SK-N-MC (cell line): ENCODE data around the gene G6PC1.

Source experiments
- EZH2 ChIP-seq: fragments of 200-600 bp; sonication (generic); IDR thresholded peaks from one replicate; pipeline ENCODE4 v1.6.1; 2017; ENCODE audit warnings: antibody characterized with exemption
- POLR2AphosphoS5 ChIP-seq: IDR thresholded peaks from 2 replicates; pipeline ENCODE4 v1.6.1; 2012; ENCODE audit warnings: mild to moderate bottlenecking, low read depth, low read length, borderline replicate concordance

- no peak for TF ChIP-seq EZH2
- no peak for TF ChIP-seq POLR2AphosphoS5
Observed at GRCh38 chr17:42889809-42890208, 10.8 kb upstream of the G6PC1 start.
